SK-N-MC (cell line): ENCODE measurements around the gene CEP162.
"Not testable (repeated sequence)": the region's sequence is repeated elsewhere in the genome, so short reads cannot be mapped to it uniquely, and the experiment has no call there.

Experiments
- DNase-seq: peaks from one replicate; pipeline ENCODE4 v3.0.0-alpha.2; 2011; ENCODE audit warnings: low read depth, low spot score
- H3K27ac ChIP-seq: fragments of 200-600 bp; sonication (generic); 2 replicates; pipeline ENCODE4 v1.5.1; 2016; ENCODE audit warnings: mixed run types
- H3K36me3 ChIP-seq: fragments of 200-600 bp; sonication (generic); 2 replicates; pipeline ENCODE4 v1.6.1; 2017; ENCODE audit warnings: antibody characterized with exemption, low read length, mixed read lengths; ENCODE audit not compliant: insufficient read depth
- H3K4me3 ChIP-seq: fragments of 200-600 bp; sonication (generic); 2 replicates; pipeline ENCODE4 v1.5.1; 2016
- H3K9ac ChIP-seq: fragments of 200-600 bp; sonication (generic); 2 replicates; pipeline ENCODE4 v1.8.0; 2017; ENCODE audit warnings: mixed run types, mixed read lengths; ENCODE audit not compliant: insufficient read length
- H3K9me3 ChIP-seq: fragments of 200-600 bp; sonication (generic); 2 replicates; pipeline ENCODE4 v1.6.1; 2017; ENCODE audit warnings: low read depth, mild to moderate bottlenecking, antibody characterized with exemption, low read length, moderate library complexity, mixed read lengths
- EZH2 ChIP-seq: fragments of 200-600 bp; sonication (generic); IDR thresholded peaks from one replicate; pipeline ENCODE4 v1.6.1; 2017; ENCODE audit warnings: antibody characterized with exemption
- FOXP2 ChIP-seq: optimal IDR thresholded peaks from 2 replicates; pipeline ENCODE3; 2011; ENCODE audit warnings: mild to moderate bottlenecking, moderate library complexity; ENCODE audit not compliant: insufficient read depth; ENCODE audit errors: extremely low read length, control extremely low read depth
- POLR2AphosphoS5 ChIP-seq: IDR thresholded peaks from 2 replicates; pipeline ENCODE4 v1.6.1; 2012; ENCODE audit warnings: mild to moderate bottlenecking, low read depth, low read length, borderline replicate concordance

The CEP162 gene

GRCh38 chr6:84182001-84182400 lies 45.4 kb downstream of the CEP162 start:
- no peaks in the 10 kb centered on the region for H3K36me3 ChIP-seq
- no peak for DNase-seq
- no peak overlapping the region for H3K9ac ChIP-seq
- H3K9me3 ChIP-seq = no peaks in the 10 kb centered on the region
- TF ChIP-seq POLR2AphosphoS5 (no peak), FOXP2 (no peak), EZH2 (no peak)
- H3K27ac ChIP-seq = no peak overlapping the region
- no peak overlapping the region for H3K4me3 ChIP-seq

- Histone ChIP-seq H3K27ac (no peak overlapping the region), H3K9ac (no peak overlapping the region), H3K4me3 (no peak overlapping the region), H3K9me3 (no peaks in the 10 kb centered on the region), H3K36me3 (no peaks in the 10 kb centered on the region)
- no peak for TF ChIP-seq FOXP2
- no peak for TF ChIP-seq EZH2
- TF ChIP-seq POLR2AphosphoS5 = no peak
- DNase-seq = no peak
These were observed 50.2 kb downstream of the CEP162 start for GRCh38 chr6:84177241-84177640.

GRCh38 chr6:84172574-84172973 lies 54.9 kb downstream of the CEP162 start:
- no peak overlapping the region for H3K9ac ChIP-seq
- no peaks in the 10 kb centered on the region for H3K9me3 ChIP-seq
- no peak overlapping the region for H3K27ac ChIP-seq
- H3K4me3 ChIP-seq = no peak overlapping the region
- no peak for DNase-seq
- H3K36me3 ChIP-seq = no peaks in the 10 kb centered on the region
- TF ChIP-seq EZH2 (no peak), POLR2AphosphoS5 (no peak), FOXP2 (no peak)

GRCh38 chr6:84172080-84172479 lies 55.4 kb downstream of the CEP162 start:
- H3K36me3 ChIP-seq = no peaks in the 10 kb centered on the region
- no peak for DNase-seq
- no peak overlapping the region for H3K27ac ChIP-seq
- TF ChIP-seq EZH2 (no peak), POLR2AphosphoS5 (no peak), FOXP2 (no peak)
- no peak overlapping the region for H3K4me3 ChIP-seq
- H3K9me3 ChIP-seq = no peaks in the 10 kb centered on the region
- no peak overlapping the region for H3K9ac ChIP-seq

GRCh38 chr6:84167457-84167856 lies 60.0 kb downstream of the CEP162 start:
- H3K9me3 ChIP-seq = no peaks in the 10 kb centered on the region
- no peak overlapping the region for H3K27ac ChIP-seq
- H3K9ac ChIP-seq = no peak overlapping the region
- TF ChIP-seq EZH2 (no peak), POLR2AphosphoS5 (no peak), FOXP2 (no peak)
- no peaks in the 10 kb centered on the region for H3K36me3 ChIP-seq
- H3K4me3 ChIP-seq = no peak overlapping the region
- DNase-seq = no peak

DNA sequence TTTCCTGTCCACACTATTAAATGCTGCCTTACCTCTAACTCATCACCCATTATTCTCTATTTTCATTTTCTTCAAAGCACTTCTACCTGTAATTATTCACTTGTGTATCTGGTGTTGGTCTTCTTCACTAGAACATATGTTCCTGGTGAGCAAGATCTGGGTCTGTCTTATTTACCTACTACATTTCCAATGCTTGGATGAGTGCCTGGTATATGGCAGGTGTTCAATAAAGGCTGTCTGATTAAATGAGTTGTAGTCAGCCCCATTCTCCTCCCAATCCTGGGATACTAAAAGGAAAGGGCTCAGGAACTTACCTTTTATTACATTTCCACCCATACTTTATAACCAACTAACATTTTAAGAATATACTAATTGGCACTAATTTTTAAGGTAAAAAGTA lies 61.0 kb downstream of the CEP162 start:
- no peak for DNase-seq

DNA sequence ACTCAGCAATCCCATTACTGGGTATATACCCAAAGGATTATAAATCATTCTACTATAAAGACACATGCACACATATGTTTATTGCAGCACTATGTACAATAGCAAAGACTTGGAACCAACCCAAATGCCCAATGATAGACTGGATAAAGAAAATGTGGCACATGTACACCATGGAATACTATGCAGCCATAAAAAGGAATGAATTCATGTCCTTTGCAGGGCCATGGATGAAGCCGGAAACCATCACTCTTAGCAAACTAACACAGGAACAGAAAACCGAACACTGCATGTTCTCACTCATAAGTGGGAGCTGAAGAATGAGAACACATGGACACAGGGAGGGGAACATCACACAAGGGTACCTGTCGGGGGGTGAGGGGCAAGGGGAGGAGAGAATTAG lies 63.1 kb downstream of the CEP162 start:
- H3K9me3 ChIP-seq, DNase-seq, H3K27ac ChIP-seq, H3K36me3 ChIP-seq, H3K4me3 ChIP-seq, H3K9ac ChIP-seq: not testable (repeated sequence)

More for the DNA sequence above, 61.0 kb downstream of the CEP162 start:
- Histone ChIP-seq H3K36me3 (no peaks in the 10 kb centered on the region), H3K9ac (no peak overlapping the region), H3K4me3 (no peak overlapping the region), H3K9me3 (no peaks in the 10 kb centered on the region), H3K27ac (no peak overlapping the region)
- TF ChIP-seq FOXP2 = no peak
- no peak for TF ChIP-seq POLR2AphosphoS5
- TF ChIP-seq EZH2 = no peak

DNA sequence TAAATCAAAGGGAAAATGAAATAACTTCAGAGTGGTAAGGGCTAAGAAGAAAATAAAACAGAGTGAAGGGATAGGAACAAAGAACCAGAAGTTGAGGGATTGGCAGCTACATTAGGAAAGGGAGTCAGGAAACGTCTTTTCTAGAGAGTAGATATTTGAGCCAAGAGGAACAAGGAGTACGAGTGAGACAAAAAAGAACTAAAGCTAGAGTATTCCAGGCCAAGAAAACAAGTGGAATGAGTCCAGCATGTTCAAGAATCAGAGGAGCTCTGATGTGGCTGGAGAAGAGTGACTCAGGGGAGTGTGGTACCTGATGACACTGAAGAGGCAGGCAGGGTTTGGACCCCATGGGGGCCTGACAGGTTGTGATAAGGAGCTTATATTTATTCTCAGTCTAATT lies 66.3 kb downstream of the CEP162 start:
- H3K27ac ChIP-seq = no peak overlapping the region
- H3K9me3 ChIP-seq = no peaks in the 10 kb centered on the region
- H3K36me3 ChIP-seq = no peaks in the 10 kb centered on the region
- no peak overlapping the region for H3K9ac ChIP-seq
- no peak for TF ChIP-seq POLR2AphosphoS5
- TF ChIP-seq FOXP2 = no peak
- TF ChIP-seq EZH2 = no peak
- H3K4me3 ChIP-seq = no peak overlapping the region
- DNase-seq = no peak

DNA sequence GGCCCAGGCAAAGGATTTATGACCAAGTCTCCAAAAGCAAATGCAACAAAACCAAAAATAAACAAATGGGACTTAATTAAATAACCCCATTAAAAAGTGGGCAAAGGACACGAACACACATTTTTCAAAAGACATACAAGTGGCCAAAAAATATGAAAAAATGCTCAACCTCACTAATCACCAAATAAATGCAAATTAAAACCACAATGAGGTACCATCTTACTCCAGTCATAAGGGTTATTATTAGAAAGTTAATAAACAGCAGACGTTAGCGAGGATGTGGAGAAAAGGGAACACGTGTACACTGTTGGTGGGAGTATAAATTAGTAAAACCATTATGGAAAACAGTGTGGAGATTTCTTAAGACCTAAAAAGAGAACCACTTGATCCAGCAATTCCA lies 71.1 kb downstream of the CEP162 start:
- no peaks in the 10 kb centered on the region for H3K9me3 ChIP-seq
- no peak for DNase-seq
- H3K4me3 ChIP-seq = no peak overlapping the region
- no peak overlapping the region for H3K27ac ChIP-seq
- no peak overlapping the region for H3K9ac ChIP-seq
- TF ChIP-seq FOXP2 (no peak), POLR2AphosphoS5 (no peak), EZH2 (no peak)
- H3K36me3 ChIP-seq = no peaks in the 10 kb centered on the region

GRCh38 chr6:84151669-84152068 lies 75.8 kb downstream of the CEP162 start:
- Histone ChIP-seq H3K9me3 (no peaks in the 10 kb centered on the region), H3K27ac (no peak overlapping the region), H3K9ac (no peak overlapping the region), H3K36me3 (no peaks in the 10 kb centered on the region), H3K4me3 (no peak overlapping the region)
- DNase-seq = no peak
- TF ChIP-seq FOXP2 = no peak
- no peak for TF ChIP-seq POLR2AphosphoS5
- no peak for TF ChIP-seq EZH2
